Activated CD4-positive, alpha-beta T cell treated with anti-CD3 and anti-CD28 coated beads for 24 hours (primary cell): Measurements from ENCODE around the gene RORC.

Experiments
- DNase-seq, 2 donors: peaks; one replicate each; pipeline ENCODE4 v3.0.0-alpha.2; 2020; ENCODE audit warnings: low read depth in 2 of 2

Gene RORC

DNA sequence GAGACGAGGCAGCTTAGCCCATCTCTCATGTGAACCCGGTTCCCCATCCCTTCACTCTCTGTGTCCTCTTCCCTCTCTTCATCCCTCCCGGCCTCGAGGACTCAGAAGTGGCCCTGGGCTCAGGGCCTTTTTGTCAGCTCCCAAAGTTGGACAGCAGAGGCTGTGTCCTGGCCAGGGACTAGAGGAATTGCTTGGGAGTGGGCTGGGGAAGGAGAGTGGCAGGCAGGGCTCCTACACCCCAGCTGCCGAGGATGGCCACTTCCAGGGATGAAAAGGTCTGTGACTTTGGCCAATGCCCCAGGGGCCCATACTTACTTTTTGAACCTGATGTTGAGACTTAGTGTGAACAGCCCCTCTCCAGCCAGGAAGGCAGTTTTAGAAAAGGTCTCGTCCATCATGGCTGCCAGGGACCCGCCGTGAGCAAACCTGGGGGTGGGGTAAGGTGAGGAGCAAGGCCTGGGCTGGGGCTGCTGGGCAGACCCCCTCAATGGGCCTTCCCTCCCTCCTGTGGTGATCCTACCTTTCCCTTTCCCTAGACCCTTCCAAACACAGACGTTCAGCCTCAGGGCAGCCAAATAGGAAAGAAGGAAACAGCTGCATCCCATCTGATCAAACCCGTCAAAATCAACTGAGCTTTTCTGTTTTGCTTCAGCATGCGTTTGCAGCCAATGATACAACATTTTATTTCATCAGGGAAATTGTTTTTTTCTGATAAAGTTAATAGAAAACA, 16.4 kb upstream of the RORC start:
- DNase-seq, result no peak

DNA sequence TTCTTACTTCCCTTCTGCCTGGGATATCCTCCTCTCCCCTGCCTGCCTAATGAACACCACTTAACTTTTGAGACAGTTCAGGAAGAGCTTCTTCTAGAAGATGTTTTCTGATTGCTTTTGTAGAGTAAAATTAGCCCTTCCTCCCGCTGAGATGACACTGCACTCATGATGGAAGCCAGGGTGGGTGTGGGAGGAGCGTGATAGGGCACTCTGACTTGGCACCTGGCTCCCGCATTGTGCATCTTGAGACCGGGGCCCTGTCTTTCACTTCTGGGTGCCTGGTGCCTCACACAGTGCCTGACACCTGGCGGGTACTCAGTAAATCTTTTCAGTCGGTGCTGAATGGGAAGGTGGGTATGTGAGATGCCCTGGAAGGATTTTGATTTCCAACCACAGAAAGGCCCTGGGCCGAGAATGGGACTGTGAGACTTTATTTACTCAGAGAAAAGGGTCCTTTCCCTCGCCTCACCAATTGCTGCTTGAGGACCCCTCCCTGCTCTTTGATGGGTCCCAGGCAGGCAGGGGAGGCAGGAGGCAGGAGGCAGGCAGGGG, 15.2 kb upstream of the RORC start:
- no peak for DNase-seq

DNA sequence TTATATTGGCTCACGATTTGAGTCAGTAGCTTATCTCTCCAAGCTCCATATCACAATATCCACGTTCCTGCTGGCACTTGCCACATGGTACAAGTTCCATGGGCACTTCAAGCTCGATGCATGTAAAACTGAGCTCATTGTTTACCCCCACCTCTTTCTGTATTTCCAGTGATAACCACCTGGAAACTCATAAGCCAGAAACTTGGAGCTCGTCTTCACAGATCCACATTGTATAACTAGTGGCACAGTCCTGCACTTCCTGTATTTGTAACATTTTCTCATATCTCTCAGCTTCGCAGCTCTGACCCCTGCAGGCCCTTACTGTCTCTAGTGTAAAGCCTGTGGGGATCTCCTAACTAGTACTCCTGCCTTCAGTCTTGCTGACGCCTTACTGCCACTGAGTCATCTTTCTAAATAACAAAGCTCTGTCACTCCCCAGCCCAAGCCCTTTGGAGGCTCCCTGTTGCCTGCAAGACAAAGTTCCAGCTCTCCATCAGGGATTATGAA, 14.5 kb upstream of the RORC start:
- DNase-seq, result no peak

DNA sequence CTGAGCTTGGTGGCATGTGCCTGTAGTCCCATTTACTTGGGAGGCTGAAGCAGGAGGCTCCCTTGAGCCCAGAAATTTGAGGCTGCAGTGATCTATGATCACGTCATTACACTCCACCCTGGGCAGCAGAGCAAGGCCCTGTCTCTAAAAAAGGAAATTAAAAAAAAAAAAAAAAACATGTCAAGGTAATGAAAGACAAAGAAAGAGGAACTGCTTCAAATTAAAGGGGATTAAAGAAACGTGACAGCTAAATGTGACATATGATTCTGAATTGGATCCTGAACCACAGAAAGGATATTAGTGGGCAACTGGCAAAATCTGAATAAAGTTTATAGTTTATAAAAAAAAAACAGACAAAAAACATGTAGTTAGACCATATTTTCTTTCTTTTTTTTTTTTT, 11.8 kb upstream of the RORC start:
- no peak for DNase-seq

DNA sequence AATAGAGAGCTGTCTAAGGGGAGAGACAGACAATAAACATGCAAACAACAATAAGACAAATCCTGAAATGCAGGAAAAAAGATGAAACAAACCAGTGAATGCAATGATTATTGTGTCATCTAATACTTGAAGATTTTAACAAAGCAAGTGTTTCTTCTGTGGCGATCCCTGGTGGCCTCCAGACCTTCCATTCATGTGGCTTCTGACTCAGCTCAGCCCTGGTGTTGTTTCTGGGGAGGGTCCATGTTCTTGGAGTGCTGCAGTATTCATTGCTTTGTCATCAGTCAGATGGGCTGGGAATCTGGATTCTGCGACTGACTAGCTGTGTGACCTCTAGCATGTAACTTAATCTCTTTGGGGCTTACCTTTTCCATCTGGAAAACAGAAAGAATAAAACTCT, 9.5 kb upstream of the RORC start:
- DNase-seq, result no peak

DNA sequence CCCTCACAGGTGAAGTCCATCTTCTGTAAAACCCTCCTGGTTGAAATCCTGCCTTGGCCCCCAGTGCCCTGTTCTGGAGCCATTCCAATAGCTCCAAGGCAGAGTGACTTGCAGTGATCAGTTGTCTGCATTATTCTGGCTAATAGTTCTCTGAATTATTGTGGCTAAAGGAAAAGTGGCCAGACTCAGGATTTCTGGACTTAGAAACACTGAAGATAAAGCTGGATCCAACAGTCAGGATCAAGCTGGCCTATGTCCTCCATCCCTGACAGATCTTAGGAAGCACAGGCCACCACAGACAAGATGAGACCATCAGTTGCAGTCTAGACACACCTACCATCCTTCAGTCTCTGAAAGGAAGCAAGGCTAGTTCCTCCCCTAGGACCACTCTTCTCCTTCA, 8.8 kb upstream of the RORC start:
- DNase-seq, result no peak

DNA sequence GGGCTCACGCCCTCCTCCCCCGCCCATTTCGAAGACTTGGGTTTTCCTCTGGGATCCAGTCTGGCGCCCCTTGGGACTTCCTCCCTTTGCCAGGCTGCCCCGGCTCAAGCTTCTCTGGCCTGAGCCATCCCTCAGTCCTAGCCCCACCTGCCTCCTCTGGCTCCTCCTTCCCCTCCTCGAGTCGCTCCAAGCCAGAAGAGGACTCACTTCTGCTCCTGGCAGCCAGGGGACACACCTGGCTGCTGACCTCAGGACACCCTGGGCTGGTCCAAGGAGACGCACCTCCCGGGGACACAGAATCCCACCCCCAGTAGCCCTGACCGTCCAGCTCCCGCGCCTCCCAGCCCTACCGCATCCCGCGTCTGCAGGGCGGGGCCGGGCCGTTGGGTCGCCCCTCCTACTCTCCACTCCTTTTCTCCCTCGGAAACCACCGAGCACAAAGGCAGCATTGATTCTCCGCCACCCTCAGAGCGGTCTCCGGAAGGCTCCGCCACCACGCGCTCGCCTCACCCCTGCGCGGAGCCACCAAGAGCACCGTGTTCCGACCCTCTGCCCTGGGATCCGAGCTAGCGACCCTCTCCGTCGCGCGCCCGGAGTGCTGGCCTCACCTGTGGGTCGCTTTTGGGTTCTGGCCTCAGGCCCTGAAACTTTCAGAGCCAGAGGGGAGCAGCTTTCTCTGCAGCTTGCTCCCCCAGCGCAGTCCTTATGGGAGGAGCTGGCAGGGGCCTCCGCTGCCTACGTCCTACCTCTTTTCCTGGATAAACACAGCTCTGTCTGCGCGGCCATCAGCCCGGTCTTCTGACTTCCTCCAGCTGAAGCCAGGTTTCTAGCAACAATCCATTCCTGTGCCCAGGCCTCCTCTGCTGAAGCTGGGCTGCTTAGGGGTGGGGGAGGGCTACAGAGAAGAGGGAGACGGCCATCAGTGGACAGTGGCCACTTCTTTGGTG, 8.1 kb upstream of the RORC start, which contains the start of gene C2CD4D:
TSS of gene C2CD4D (minus strand) at position 364 of the 947 bp plus-strand sequence. CDS start 831 bp downstream, outside the sequence.
- peak in 1 of 2 donors; percentile 42 for DNase-seq

DNA sequence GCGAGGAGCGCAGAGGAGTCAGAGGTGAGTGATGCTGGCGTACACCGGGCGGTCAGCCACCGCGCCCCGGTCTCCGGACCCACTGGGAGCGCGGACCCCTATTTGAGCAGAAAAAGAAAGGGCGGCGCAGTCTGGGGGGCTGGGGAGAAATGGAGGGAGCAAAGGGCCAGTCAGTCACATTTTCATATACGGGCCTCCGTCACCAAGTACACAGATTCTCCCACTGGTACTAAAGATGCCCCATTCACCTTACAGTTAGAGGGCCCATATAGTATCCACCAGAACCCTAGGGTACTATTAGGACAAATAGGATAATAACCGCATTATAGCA, 7.4 kb upstream of the RORC start:
- DNase-seq, result no peak

DNA sequence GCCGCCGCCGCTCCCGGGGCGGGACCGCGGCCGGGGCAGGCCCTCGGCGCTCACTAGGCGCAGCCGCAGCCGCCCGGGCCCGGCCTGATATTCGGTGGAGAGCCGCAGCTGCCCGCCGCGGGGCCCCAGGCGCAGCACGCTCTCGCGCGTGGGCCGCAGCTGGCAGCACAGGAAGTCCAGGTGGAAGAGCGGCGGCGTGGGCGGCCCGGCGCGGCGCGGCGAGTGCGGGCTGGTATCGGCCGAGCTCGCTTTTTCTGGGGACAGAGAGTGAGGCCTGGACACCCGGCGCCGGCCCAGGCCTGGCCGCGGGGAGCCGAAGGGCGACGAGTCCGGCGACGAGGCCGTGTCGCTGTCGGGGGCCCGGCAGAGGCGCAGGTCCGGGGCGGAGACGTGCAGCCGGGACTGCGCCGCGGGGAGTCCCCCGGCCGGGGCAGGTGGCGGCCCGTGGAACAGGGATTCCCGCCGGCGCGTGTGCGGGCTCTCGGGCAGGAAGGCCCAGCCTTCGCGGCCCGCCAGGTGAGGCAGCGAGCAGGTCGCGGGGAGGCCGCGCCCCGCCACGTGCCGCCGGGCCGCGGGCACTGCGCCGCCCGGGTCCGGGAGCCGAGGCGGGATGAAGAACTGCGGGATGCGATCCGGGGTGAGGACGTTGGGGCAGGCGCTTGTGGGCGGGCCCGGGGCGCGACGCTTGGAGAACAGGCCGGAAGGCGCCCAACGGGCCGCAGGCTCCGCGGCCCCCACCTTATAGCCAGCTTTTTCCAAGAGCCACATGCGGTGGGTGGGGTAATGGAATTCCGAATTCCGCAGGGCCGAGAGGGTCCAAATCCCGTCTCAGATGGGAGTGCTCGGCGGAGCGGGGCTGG, 6.8 kb upstream of the RORC start:
- no peak for DNase-seq

DNA sequence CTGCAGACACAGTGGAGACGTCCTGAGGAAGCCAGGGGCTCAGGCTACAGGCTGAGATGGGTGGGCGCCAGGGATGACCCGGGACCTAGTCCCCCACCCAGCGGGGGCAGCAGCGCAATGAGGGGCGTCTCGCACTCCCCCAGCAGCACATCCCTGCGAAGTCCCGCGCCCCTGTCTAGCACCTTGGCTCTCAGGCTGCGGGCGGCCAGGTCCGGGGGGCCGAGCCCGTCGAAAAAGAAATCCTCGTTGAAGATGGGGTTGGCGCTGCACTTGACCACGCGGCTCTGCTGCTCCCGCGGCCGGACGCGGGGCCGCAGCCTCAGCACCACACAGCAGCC, 6.3 kb upstream of the RORC start:
- no peak for DNase-seq

DNA sequence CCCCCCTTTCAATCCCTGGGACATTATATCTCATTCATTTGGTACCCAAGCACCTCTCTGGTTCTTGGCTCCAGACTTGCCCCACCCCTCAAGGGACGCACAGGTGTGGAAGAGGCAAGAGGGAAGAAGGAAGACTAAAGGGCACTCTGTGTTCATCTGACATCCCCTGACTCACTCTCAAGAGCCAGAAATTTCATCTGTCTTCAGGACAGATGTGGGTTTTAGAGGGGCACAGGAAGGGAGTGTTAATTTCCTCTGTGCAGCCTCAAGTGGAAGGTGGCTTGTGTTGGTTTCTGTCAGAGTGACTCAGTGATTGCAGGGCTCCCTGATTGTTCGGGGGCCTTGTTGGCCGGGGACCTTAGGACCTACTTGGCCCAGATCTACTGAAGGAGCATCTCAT, 5.6 kb upstream of the RORC start:
- no peak for DNase-seq

DNA sequence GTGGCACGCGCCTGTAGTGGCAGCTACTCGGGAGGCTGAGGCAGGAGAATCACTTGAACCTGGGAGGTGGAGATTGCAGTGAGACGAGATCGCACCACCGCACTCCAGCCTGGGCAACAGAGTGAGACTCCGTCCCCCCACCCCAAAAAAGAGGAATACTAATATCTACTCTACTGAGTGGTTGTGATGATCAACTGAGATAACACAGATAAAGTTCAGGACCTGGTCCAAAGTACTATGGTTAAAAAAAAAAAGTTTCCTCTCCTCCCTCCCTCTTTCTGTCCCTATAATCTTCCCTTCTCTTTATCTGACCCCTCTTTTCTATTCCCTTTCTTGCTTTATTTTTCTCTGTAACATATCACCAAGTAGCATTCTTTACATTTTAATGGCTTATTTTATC, 4.0 kb upstream of the RORC start:
- DNase-seq, result no peak

DNA sequence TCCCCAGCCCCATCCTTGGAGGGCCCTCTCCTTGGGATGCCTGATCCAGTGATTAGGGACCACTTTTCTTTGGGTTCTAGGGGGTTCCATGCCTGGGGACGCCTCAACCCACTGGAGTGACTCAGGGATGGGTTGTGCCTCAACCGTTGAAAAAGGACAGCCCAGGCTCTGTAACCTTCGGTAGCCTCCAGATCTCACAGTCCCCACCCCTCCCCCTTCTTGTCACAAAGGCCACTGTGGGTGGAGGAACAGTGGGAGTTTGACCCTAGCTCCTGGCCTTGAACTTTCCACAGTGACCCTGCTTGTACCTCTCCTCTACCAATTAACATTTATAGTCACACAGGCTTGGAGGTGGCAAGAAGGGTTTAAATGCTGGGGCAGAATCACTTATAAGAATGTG, 2.6 kb upstream of the RORC start:
- no peak for DNase-seq

DNA sequence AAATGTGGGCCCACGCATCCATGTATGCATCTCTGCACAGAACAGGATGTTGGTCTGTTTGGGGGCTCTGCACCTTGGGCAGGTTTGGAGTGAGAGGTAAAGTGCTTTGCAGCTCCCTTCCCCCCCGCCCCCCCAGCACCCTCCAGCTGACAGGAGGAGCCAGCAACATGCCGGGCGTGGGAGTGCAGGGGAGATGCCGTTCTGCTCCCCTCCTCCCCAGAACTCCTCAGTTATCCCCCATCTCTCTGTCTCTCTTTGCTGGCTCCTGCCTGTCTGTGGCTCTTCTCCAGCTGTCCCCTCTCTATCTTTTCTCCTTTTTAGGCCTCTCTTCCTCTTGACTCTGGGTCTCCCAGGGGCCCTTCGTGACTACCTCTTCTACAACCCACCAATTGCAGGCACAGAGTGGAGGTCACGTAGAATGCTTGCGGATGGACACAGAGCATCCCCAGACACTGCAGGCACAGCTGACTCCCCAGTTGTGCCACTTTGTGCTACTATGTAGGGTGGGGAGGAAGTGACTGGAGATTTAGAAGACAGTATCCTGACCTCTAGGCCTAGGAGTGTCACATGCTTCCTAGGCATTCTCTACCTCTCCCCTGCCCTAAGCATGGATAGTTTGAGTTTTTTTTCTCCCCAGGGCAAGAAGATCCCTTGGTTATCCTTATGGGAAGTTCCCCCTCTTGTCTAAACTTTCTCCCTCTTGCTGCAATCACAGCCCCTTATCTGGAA, 1.7 kb upstream of the RORC start:
- no peak for DNase-seq

DNA sequence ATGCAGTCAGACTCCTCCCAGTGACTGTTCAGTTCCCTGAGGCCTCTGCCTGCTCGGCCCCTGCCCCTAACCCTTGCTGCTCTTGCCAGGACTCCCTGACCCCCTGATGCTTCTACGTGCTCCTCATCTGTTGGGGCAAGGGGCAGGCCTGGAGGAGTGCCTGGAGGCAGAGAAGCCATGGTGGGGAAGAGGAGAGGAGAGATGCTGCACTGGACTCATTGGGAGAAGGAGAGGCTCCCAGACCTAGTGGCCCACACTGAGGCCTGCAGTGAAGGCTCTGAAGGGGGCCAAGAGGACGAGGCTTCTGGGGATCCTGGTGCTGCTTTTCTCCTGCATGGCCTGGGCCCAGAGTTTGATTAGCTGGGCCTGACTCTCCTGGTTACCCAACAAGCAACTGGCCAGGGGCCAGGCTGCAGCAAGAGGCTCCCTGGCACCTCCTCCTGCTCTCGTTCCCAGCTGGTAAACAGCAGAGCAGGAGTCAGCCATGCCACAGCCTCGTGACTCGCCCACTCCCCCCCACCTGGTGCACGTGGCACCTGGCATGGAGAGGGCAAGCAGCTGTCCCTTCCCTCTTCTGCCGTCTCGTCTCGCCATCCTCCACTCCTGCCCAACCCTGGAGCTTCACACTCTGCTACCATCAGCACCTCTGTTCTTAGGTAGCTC, 847 bp upstream of the RORC start:
- DNase-seq, result no peak

DNA sequence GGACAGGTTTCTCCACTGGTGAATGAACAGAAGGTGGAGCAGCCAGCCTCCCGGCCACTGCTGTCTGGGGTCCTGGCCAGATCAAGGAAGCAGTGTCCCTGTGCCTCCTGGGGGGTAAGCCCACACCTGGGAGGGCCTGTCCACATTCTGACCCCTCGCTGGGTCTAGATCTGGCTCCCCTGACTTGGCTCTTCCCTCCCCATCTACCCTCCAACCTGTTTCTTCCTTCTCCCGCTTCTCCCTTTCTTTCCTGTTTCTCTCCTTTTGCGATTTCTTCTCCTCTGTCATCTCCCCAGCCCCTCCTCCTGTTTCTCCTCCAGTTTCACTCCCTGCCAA, 378 bp downstream of the RORC start:
- DNase-seq, result no peak

DNA sequence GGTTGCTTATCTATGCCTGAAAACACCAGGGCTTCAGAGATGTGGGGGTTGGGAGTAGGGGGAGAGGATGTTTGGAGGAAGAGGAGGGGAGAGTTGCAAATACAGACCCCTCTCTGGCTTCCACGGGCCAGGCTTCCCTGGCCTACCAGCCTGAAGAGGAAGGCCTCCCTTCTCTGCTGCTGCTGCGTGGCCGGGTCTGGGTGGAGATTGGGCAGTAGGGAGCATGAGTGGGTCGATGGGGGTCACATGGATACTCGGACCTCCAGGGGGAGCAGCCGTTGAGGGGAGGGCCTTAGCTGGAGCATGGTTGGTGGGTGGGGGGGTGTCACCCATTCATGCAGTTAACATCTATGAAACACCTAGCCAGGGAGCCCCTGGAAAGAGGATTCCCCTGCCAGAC, 1.5 kb downstream of the RORC start:
- no peak for DNase-seq

DNA sequence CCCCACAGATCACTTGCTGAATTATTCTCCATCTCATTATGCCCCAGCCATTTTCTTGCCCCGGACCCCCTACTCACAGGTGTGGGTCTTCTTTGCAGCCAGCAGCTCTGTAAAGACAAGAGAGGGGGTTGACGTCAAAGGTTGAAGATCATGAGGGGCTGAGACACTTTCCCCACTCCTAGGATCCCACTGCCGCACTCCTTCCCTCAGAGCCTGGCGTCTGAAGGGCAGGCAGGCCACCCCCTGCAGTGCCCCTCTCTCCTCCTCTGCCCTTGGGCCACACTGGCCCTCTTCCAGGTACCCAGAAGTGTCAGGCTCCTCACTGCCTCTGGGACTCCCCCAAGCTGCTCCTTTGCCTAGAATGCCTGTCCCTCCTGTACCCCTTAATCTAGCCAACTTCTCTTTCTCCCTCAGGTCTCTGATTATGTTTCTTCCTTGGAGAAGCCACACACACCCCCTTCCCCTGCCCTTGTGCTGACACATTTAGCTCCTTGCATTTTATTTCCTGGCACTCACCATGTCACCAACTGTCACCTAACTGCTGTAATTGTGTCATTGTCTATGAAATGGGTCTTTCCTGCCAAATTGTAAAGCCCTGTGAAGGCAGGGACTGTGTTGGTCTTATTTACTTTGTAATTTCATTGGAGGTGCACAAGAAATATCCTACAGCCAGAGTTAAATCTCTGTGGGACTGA, 2.1 kb downstream of the RORC start:
- no peak for DNase-seq

DNA sequence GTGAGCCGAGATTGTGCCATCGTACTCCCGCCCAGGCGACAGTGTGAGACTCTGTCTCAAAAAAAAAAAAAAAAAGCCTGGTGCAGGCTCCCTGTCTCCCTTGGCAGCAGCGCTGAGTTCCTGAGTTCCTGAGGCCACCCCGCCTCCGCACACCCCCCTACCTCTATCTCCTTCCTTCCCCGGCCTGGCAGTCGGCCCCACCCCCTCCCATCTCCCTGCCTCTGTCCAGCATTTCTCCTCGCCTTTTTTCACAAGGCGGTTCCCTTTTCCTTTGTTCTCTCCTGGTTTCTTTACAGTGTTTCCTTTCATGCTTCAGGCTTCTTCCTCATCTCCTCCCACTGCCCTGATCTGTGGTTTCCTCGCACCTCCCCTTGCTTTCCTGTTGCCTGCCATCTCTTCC, 2.7 kb downstream of the RORC start:
- no peak for DNase-seq

DNA sequence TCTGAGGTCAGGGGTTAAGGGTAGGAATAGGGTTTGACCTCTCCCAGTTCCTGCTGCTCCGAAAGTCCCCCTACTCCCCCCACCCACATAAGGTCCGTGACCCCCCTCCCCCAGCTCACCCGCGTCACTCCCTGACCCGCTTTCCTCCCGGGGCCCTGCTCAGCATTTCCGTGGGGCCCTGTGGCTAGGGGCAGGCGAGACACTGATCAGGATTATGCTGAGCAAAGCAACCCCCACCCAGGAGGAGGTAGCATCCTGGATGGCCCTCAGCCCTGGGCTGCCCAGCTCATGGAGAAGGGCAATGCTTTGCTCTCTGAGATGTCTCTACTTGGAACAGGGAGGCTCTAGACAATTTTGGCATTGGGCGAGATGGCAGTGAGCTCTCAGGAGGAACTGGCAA, 3.7 kb downstream of the RORC start:
- DNase-seq, result no peak
